ACC112 (cell line): Measurements from ENCODE around the gene UGP2.

Experiments
- H2AFZ ChIP-seq: fragments of 200-600 bp; sonication (generic); one replicate; pipeline ENCODE4 v1.6.0; 2017; ENCODE audit warnings: antibody characterized with exemption, low read length; ENCODE audit not compliant: unreplicated experiment
- H3K27ac ChIP-seq: fragments of 200-600 bp; sonication (generic); 2 replicates; pipeline ENCODE4 v1.5.1; 2014; ENCODE audit warnings: low read depth, mild to moderate bottlenecking, antibody characterized with exemption, low read length, moderate library complexity
- H3K27me3 ChIP-seq: fragments of 200-600 bp; sonication (generic); 2 replicates; pipeline ENCODE4 v1.6.1; 2014; ENCODE audit warnings: mild to moderate bottlenecking, antibody characterized with exemption, low read length, moderate library complexity, mixed read lengths; ENCODE audit not compliant: insufficient read depth
- H3K36me3 ChIP-seq: fragments of 200-600 bp; sonication (generic); 2 replicates; pipeline ENCODE4 v1.6.1; 2016; ENCODE audit warnings: mild to moderate bottlenecking, antibody characterized with exemption, low read length, moderate library complexity, mixed read lengths; ENCODE audit not compliant: insufficient read depth
- H3K4me1 ChIP-seq: fragments of 200-600 bp; sonication (generic); one replicate; pipeline ENCODE4 v1.6.1; 2016; ENCODE audit warnings: low read length, mixed read lengths; ENCODE audit not compliant: insufficient read depth, unreplicated experiment, control insufficient read depth
- H3K4me3 ChIP-seq: fragments of 200-600 bp; sonication (generic); 2 replicates; pipeline ENCODE4 v1.5.1; 2014; ENCODE audit warnings: mild to moderate bottlenecking, low read depth, low read length
- H3K79me2 ChIP-seq: fragments of 200-600 bp; sonication (generic); one replicate; pipeline ENCODE4 v1.6.0; 2016; ENCODE audit warnings: low read length; ENCODE audit not compliant: control insufficient read depth, unreplicated experiment, insufficient read depth

UGP2 gene

DNA sequence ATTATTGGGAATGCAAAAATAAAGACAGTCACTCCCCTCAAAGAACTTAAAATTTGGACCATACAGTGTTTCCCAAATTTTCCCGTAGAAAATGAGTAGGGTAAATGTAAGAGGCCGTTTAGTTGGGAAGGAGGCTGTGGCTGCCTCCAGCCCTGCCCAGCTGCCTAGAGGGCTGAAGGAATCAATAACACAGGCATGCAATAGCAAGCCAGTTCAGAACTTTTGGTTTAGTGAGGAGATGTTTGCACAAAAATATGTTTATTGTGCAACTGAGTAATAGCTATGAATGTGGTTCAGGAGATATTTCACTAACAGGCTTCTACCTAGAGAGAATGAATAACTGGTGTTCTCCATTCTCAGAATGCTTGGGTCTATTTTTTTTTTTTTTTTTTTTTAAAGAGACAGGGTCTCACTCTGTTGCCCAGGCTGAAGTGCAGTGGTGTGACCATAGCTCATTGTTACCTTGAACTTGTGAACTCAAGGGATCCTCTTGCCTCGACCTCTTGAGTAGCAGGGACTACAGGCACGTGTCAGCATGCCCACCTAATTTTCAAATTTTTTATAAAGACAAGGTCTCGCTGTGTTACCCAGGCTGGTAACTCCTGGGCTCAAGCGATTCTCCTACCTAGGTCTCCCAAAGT is 23.6 kb downstream of the UGP2 start:
- H3K36me3 ChIP-seq: peaks cover 32% of the 10 kb centered on the region
- no peak overlapping the region for H2AFZ ChIP-seq
- H3K27me3 ChIP-seq: no peaks in the 10 kb centered on the region

DNA sequence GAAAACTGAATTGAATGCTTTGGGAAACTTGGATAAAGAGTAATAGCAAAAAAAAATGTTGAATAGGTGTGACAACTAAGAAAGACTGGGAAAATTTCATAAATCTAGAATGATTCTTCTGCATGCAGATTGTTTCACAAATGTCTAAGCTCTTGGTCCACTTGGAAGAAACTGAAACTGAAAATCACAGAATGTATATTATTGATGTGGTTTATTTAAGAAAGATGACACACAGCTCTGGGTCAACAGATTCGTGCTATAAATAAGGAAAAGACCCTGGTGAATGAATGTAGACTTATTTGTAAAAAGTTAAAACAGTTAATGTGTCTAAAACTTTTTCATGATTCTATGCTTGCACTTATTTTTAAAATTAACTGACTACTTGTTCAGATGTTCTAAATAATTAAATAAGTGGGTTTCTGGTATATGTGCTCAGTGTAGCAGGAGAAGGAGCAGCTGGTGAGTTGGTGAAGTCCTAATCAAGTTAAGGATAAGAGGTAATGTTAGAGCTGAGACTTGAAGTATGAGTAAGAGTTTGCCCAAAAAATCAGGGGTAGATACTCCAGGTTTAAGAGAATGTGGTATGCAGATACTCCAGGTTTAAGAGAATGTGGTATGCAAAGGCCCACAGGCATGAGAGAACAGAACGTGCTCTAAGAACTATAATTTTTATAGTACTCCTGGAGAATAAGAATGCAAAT is 24.5 kb downstream of the UGP2 start:
- Histone ChIP-seq H3K27me3 (no peaks in the 10 kb centered on the region), H3K4me3 (no peak overlapping the region), H2AFZ (no peak overlapping the region), H3K4me1 (peaks cover 50% of the 10 kb centered on the region), H3K79me2 (peaks cover 57% of the 10 kb centered on the region), H3K36me3 (peaks cover 31% of the 10 kb centered on the region), H3K27ac (0 out of 2 replicates have a peak overlapping the region, but pooled peaks have one; percentile 15)

More for the DNA sequence above, 23.6 kb downstream of the UGP2 start:
- Histone ChIP-seq H3K4me3 (no peak overlapping the region), H3K27ac (no peak overlapping the region), H3K4me1 (peaks cover 44% of the 10 kb centered on the region), H3K79me2 (peaks cover 57% of the 10 kb centered on the region)

DNA sequence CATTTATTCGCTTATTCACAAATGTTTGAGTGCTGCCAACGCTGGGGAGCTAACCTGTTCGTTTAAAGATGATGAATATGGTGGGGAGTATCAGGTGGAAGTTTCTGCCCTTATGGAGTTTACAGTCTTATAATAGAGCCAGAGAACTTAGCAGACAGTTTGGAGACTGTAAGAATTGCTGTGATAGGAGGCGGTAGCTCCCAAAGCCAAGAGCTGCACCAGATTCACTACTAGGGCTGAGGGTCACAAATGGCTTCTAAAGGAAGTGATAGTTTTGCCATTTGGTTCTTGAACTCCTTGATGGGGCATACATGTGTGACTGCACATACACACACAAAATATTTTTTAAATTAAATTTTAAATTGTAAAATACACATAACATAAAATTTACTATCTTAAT is 29.0 kb downstream of the UGP2 start:
- H3K4me1 ChIP-seq: peaks cover 36% of the 10 kb centered on the region
- H3K36me3 ChIP-seq: peaks cover 41% of the 10 kb centered on the region
- H3K27ac ChIP-seq: peak overlapping the region; percentile 52

DNA sequence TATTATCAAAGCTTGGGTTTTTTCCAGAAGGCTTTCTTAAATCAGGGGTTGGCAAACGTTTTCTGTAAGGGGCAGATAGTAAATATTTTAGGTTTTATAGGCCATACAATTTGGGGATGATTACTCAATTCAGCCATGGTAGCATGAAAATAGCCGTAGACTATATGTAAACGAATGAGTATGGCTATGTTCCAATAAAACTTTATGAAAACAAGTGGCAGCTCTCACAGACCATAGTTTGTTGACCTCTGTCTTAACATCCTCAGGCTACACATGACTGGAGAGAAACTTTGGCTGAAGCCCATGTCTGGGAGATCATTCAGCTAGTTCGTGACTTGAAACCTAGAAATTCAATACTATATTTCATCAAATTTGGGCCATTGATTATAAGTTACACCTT is 30.2 kb downstream of the UGP2 start:
- Histone ChIP-seq H3K4me3 (no peak overlapping the region), H3K4me1 (peaks cover 26% of the 10 kb centered on the region), H3K27me3 (no peaks in the 10 kb centered on the region), H3K36me3 (peaks cover 41% of the 10 kb centered on the region), H2AFZ (no peak overlapping the region), H3K79me2 (peaks cover 68% of the 10 kb centered on the region), H3K27ac (peak overlapping the region; percentile 39)

More for the DNA sequence above, 29.0 kb downstream of the UGP2 start:
- Histone ChIP-seq H2AFZ (no peak overlapping the region), H3K79me2 (peaks cover 66% of the 10 kb centered on the region), H3K27me3 (no peaks in the 10 kb centered on the region), H3K4me3 (no peak overlapping the region)

DNA sequence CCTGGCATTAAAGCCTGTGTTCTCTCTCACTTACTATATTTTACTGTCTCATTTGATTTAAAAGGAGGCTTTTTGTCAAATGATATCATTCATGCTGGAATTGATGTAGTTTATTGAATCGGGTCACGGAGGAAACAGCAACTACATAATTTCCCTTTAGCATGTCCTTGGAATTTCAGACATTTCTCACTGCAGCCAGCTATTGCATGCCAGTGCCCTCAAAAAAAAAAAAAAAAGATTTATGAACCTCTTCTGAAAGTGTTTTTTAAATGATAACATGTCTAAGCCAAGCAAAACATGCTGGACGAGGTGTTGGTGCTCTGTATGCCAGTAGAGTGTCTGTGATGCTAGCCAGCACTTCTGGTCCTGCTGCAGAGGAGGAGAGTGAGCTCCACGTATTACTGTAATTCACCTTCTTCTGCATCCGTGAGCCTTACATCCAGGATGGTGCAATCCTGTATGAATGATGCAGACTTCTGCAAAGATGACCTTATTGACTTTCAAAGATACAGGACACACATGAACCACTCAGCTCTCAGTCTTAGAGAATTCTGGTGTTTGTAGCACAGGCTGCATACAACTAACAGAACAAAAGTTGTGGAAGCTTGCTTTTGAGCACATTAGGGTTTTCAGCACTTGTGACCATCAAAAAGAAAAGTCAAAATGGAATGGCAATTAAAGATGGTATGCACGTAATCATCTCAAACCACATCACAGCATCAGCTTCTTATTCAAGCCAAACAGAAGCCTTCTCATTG is 31.1 kb downstream of the UGP2 start:
- Histone ChIP-seq H3K27ac (no peak overlapping the region), H3K4me3 (no peak overlapping the region), H3K4me1 (peaks cover 26% of the 10 kb centered on the region), H3K79me2 (peaks cover 69% of the 10 kb centered on the region), H3K27me3 (no peaks in the 10 kb centered on the region), H3K36me3 (peaks cover 45% of the 10 kb centered on the region), H2AFZ (no peak overlapping the region)

DNA sequence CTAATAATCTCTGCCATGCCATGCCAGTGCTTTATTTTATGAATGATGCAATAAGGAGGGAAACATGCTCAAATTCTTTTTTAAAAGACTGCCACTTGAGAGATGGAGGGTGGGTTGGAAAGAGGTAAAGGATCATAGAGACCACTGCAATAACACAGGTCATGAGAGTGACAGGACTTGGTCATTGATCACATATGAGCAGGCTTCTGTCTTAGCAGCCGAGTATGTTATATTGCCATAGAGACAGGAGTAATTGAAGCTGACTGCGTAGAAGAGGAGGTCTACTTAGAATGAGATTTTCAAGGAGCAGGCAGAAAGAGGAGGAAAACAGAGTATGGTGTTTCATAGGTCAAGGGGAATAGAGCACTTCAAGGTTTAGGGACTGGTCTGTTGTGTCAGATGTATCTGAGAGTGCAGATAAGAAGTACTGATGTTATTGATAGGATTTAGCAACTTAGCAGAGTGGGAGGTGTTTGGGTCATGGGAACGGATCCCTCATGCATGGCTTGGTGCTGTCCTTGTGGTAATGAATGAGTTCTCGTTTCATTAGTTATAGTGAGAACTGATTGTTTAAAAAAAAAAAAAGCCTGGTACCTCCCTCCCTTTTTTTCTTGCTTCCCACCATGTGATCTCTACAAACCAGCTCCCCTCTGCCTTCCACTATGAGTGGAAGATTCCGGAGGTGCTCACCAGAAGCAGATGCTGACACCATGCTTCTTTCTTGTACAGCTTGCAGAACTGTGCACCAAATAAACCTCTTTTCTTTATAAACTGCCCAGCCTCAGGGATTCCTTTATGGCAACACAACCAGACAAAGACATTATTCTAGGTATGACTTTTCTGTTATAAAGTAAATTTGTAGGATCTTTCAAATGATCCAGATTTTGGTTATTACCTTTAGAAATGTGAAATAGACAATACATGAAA is 32.8 kb downstream of the UGP2 start:
- Histone ChIP-seq H3K27me3 (no peaks in the 10 kb centered on the region), H3K79me2 (peaks cover 64% of the 10 kb centered on the region), H3K27ac (no peak overlapping the region), H2AFZ (no peak overlapping the region), H3K4me3 (no peak overlapping the region), H3K36me3 (peaks cover 41% of the 10 kb centered on the region), H3K4me1 (peaks cover 25% of the 10 kb centered on the region)

DNA sequence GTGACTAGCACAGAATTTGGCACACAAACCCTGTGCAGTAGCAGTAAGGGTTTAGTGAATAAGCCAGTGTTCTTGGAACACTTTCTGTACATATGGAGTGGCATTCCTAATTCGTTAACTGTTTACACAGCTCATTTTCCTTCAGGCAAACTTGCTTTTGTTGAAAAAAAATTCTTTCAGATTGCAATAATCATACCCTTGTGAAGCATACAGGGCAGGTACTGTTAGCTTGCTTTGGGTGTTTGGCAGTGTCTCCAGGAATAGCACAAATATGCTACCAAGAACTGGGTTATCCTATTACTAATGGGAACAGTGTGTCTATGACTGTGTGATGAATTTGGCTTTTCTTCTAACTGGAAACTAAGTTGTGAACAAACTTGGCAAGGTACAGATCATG is 33.4 kb downstream of the UGP2 start:
- H3K27ac ChIP-seq: no peak overlapping the region
- no peaks in the 10 kb centered on the region for H3K27me3 ChIP-seq
- H3K36me3 ChIP-seq: peaks cover 44% of the 10 kb centered on the region
- H3K4me1 ChIP-seq: peaks cover 22% of the 10 kb centered on the region
- H3K4me3 ChIP-seq: no peak overlapping the region
- H3K79me2 ChIP-seq: peaks cover 64% of the 10 kb centered on the region
- no peak overlapping the region for H2AFZ ChIP-seq

DNA sequence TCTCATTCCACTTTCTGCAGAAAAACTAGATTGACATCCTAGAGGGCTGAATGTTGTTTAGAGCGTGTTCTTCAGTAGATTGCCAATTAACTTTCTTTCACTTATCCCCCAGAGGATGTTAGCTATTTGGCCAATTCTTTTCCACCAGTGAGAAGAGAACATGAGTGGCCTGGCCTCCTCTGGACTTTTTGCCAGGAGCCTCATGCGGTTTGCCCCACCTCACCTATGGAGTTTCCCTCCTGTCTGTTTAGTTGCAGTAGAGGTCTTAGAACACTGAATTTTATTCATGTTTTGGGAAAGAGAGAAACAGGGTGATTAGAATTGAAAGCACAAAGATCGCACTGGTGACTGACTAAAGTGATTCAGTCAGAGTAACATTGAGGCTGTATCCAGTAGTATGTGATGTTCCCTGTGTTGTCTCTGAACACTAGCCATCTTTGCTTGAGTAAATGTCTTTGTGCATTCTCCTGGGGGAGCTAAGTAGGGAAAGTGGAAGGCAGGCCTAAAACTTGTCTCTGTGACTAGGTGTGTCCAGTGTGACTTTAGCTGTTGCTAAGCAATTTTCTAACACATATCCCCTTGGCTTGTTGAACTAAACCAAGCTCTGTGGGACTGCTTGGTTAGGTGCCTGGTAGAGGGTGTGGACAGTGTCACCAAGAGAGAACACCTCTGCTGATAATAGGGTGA is 34.0 kb downstream of the UGP2 start:
- Histone ChIP-seq H3K4me1 (peaks cover 16% of the 10 kb centered on the region), H3K27ac (no peak overlapping the region)

DNA sequence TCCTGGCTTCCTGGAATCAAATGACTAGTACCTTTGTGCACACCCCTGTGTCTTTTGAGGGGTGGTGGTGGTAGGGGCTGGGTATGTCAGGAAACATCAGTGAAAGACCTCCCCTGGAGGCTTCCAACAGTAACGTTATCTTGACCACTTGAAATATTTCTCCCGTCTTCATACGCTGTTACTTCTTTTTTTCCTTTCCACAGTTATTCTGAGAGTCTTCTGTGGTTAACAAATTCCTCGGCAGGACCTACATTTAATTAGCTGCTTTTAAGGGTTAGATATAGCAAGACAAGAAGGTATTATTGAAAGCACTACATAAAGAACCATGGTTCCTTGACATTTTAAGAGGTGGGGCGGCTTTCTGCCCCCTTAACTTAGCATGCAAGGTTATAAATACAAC is 34.6 kb downstream of the UGP2 start:
- Histone ChIP-seq H3K4me1 (peaks cover 14% of the 10 kb centered on the region), H3K36me3 (peaks cover 52% of the 10 kb centered on the region)

More for the DNA sequence above, 34.0 kb downstream of the UGP2 start:
- no peaks in the 10 kb centered on the region for H3K27me3 ChIP-seq
- H2AFZ ChIP-seq: no peak overlapping the region
- H3K4me3 ChIP-seq: no peak overlapping the region
- peaks cover 67% of the 10 kb centered on the region for H3K79me2 ChIP-seq
- peaks cover 48% of the 10 kb centered on the region for H3K36me3 ChIP-seq

More for the DNA sequence above, 34.6 kb downstream of the UGP2 start:
- Histone ChIP-seq H3K27me3 (no peaks in the 10 kb centered on the region), H3K27ac (no peak overlapping the region), H3K4me3 (no peak overlapping the region), H3K79me2 (peaks cover 67% of the 10 kb centered on the region), H2AFZ (no peak overlapping the region)
